GM18511 (cell line): ENCODE results near the gene MAD1L1.

Experiments
- ATAC-seq: cut with Tn5 transposase; IDR thresholded peaks from one replicate; pipeline ENCODE4 v1.9.1; 2021; ENCODE audit warnings: mild to moderate bottlenecking, moderate library complexity; ENCODE audit not compliant: unreplicated experiment

Gene MAD1L1

GRCh38 chr7:2008936-2009540 is 223.7 kb downstream of the MAD1L1 start:
- no peak for ATAC-seq

- ATAC-seq: no peak
Measured at GRCh38 chr7:2008101-2008935, 224.4 kb downstream of the MAD1L1 start.

GRCh38 chr7:2007551-2007950 is 225.2 kb downstream of the MAD1L1 start:
- ATAC-seq: no peak

DNA sequence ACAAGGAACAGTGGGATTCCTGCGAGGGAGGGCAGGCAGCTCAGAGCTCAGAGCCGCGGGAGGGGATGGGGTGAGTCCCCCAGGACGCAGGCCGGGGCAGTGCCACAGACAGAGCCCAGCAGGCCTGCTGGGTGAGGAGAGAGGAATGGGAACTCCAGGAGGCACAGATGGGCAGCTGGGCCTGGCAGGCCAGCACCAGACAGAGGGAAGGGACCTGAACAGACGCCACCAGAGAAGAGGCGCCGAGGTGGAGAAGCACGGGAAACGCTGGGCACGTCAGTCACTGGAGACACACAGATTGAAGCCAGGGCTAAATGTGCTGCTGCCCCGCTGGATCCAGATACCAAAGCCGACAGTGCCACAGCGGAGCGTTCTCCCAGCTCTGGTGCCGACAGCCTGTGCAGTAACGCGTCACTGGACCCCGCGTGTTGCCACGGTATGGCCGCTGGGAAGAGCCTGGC is 225.8 kb downstream of the MAD1L1 start:
- ATAC-seq: no peak

DNA sequence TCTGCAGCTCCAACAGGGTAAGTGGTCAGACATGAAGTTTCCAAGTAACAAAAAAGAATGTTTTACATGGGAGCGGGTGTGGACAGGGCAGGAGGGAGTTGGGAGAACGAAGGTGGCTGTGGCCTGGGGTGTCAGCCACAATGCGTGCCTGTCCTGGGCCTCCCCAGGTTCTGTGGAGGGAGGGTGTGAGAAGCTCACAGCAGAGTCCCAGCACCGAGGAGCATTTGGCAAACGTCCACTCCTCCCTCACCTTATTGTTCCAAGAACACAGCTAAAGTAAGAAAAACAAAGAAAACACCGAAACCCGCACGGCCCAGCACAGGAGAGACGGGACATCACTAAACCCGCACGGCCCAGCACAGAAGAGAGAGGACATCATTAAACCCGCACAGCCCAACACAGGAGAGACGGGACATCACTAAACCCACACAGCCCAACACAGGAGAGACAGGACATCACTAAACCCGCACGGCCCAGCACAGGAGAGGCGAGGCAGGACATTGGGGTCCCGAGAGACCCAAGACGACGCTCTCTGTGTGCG is 226.4 kb downstream of the MAD1L1 start:
- no peak for ATAC-seq

GRCh38 chr7:2005786-2006185 is 227.0 kb downstream of the MAD1L1 start:
- no peak for ATAC-seq

- no peak for ATAC-seq
Measured at GRCh38 chr7:2004841-2005725, 227.7 kb downstream of the MAD1L1 start.

DNA sequence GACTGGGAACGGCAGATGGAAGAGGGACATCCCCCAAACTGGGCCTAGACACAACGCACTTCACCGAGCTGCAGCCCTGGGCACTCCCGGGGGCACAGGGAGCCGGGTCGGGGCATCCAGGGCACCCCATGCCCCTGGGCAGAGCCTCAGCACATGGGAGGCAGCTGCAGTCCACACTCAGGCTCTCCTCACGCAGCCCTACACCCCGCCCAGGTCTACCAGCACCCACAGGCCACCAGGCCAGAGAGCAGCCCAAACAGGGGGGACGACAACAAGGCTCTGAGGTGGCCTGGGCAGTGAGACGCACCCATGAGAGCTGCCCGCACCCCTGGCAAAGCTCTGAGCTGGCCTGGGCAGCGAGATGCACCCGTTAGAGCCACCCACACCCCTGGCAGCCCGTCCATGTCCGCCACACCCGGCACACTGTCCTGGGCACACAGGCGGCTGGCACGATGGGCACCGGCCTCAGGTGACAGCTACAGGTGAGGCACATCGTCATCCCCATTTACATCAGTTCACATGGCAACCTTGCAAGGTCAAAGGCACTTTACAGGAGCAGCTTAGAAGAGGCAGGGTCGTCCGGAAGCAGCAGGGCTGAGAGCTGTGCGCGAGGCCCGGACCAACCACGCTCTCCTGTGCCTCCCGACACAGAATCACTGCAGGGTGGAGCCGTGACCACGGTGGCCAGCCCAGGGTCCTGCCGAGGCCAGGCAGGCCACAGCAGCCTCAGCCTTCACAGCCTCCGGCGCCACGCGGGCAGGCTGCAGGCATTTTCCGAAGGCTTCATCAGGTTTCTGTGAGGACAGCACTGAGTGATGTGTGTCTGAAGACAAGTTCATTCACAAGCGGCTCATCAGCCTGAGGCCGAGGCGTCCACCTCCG is 228.6 kb downstream of the MAD1L1 start:
- ATAC-seq: no peak

DNA sequence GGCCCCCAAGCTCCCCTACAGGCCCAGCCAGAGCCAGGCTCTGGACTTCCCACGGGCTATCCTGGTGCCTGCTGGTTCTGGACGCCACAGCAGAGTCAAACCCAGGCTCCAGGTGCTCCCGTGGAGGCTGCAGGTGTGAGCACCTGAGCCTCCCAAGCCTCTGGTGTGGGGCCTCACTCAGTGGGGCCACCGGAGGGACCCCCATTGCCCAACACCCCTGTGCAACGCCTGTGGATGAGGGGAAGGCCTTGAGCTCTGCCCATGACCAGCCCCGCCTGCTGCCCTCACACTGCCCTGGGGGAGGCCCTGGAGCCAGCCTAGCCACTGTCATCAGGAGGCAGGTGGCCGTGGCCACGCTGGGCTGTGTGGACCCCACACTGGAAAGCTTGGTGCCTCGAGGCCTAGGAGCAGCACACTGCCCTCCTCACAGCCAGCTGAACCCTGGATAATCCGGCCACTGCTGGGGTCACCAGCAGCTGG is 229.3 kb downstream of the MAD1L1 start:
- no peak for ATAC-seq

DNA sequence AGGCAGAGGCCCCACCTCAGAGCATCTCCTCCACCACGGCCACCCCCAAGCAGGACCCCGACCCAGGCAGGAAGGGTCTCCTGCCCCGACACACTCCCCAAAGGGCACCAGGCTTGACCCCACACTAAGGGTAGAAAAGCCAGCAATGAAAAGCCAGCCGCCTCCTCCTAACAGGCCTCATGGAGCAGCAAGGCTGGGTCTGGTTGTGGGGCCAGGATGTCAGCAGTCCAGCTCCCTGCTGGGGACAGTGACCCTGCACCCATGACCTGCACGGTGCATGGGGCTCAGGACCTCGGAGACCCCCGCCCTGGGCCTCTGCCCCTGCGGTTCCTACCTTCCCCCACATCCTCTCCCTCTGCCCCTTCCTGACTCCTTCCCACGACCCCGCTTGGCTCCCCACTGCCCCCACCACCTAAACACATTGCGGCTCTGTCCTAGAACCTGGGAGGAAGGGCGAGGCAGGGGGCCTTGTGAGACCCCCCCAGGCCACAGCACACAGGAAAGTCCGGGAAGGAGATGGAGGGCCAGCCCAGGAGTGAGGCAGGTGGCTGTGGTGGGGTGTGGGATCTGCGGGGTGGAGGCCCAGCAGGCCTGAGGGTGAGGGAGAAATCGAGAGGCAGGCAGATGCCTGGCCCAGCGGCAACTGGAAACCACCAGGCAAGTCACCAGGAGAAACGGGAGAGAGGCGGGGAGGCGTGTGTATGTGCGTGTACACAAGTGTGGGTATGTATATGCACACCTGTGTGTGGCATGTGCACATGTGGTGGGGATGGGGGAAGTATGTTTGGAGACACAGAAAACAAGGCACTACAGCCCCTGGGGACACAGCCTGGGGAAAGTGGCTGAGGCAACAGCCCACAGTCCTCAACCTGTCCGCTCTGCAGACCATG is 229.9 kb downstream of the MAD1L1 start:
- no peak for ATAC-seq

- no peak for ATAC-seq
Measured at GRCh38 chr7:2001601-2002442, 230.9 kb downstream of the MAD1L1 start.

DNA sequence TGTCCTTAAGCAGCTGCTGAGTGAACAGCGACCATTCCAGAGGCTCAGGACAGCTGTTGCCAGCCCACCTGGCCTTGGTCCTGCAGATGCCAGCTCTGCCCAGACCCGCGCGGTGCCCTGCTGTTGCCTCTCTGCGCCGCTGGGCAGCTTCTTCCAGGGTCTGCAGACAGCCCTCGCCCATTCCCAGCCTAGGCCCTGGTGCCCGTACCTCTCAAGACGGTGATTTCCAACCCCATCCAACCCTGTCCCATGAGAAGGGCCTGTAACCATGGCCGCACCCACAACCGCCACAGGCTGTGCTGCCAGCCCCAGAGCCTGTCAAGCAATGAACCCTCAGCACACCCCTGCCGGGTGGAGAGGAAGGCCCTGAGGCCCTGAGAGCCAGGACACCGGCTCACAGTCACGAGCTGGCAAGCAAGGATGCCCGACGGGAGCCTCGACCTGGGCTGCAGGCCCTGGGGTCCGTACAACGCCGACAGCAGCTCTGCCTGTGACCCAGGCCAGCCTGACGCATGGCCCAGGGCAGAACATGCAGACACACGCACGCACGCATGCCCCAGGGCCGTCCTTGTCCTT is 231.9 kb downstream of the MAD1L1 start:
- no peak for ATAC-seq

DNA sequence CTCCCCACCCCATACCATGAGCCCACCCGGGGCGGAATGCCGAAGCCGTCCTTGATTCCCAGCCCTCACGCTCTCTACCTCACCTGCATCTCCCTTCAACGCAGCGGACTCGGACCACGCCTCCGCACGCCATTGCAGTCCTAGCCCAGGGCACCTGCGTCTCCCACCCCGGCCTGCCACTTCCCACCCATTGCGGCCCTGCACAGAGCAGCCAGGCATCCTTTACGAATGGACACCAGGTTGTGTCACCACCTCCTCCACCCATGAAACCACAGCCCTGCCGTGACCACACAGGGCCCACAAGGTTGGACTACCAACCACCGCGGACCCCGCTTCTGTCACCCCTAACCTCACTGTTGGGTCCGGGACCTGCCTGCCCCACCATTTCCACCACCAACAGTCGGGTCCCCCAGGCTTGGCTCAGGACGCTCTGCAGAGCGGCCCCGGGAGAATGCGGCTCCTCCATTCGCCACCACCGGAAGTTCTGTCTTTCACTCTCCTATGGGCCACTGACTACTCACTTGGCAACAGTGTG is 232.5 kb downstream of the MAD1L1 start:
- no peak for ATAC-seq

- ATAC-seq: no peak
Measured at GRCh38 chr7:1999278-1999984, 233.3 kb downstream of the MAD1L1 start.

- ATAC-seq: no peak
Measured at GRCh38 chr7:1998146-1998545, 234.6 kb downstream of the MAD1L1 start.

GRCh38 chr7:1997537-1998076 is 235.1 kb downstream of the MAD1L1 start:
- ATAC-seq: no peak

DNA sequence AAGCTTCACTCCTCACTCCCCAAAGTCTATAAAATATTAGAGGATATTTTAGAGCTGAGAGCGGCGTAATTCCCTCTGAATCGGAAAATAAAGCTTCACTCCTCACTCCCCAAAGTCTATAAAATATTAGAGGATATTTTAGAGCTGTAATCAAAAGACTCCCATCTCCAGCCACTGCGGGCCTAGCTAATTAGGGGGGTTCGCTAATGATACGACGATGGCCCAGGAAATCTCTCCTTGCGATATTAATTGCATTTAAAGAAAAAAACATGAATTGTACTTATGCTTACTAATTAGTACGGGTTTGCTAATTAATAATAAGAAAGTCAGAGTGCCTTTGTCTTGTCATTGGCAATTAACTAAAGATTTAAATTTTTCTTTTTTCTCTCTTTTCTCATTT is 235.9 kb downstream of the MAD1L1 start:
- no peak for ATAC-seq
